NCI-H748 (cell line): Measurements from ENCODE around the gene GPC6.
A peak's percentile ranks its signal among the peaks of the same experiment; 100 is the strongest.
"Not testable (repeated sequence)": the region's sequence is repeated elsewhere in the genome, so short reads cannot be mapped to it uniquely, and the experiment has no call there.

Experiments used
- DNase-seq: peaks from one replicate; lab custom pipeline; 2025; ENCODE audit not compliant: unreplicated experiment; lab: John Stamatoyannopoulos, UW

GPC6 gene

GRCh38 chr13:94329754-94330551 lies 1103.3 kb downstream of the GPC6 start:
- no peak for DNase-seq

GRCh38 chr13:94330552-94331071 lies 1104.0 kb downstream of the GPC6 start:
- no peak for DNase-seq

GRCh38 chr13:94331281-94331680 lies 1104.7 kb downstream of the GPC6 start:
- DNase-seq, result no peak

GRCh38 chr13:94332359-94333096 lies 1105.9 kb downstream of the GPC6 start:
- DNase-seq, result no peak

- DNase-seq, result no peak
Measured at GRCh38 chr13:94333131-94333820, 1106.7 kb downstream of the GPC6 start.

GRCh38 chr13:94335761-94336526 lies 1109.3 kb downstream of the GPC6 start:
- no peak for DNase-seq

- DNase-seq, result no peak
Measured at GRCh38 chr13:94339116-94339687, 1112.6 kb downstream of the GPC6 start.

- no peak for DNase-seq
Measured at GRCh38 chr13:94342436-94343242, 1116.0 kb downstream of the GPC6 start.

- no peak for DNase-seq
Measured at GRCh38 chr13:94343243-94343585, 1116.6 kb downstream of the GPC6 start.

- not testable (repeated sequence) for DNase-seq
Measured at GRCh38 chr13:94343687-94344086, 1117.1 kb downstream of the GPC6 start.

- DNase-seq, result no peak
Measured at GRCh38 chr13:94344126-94344818, 1117.7 kb downstream of the GPC6 start.

- DNase-seq, result peak; percentile 71
Measured at GRCh38 chr13:94345374-94346195, 1119.0 kb downstream of the GPC6 start.

GRCh38 chr13:94346261-94347019 lies 1119.8 kb downstream of the GPC6 start:
- no peak for DNase-seq

GRCh38 chr13:94351292-94351990 lies 1124.8 kb downstream of the GPC6 start:
- no peak for DNase-seq

GRCh38 chr13:94352057-94352456 lies 1125.5 kb downstream of the GPC6 start:
- DNase-seq, result no peak

- no peak for DNase-seq
Measured at GRCh38 chr13:94353167-94353710, 1126.6 kb downstream of the GPC6 start.

GRCh38 chr13:94359875-94360274 lies 1133.3 kb downstream of the GPC6 start:
- DNase-seq, result no peak
